SK-N-SH treated with all-trans-retinoic acid at 6 μM for 48 hours (cell line): ENCODE data around the gene RPL28.
A peak's percentile ranks its signal among the peaks of the same experiment; 100 is the strongest.

Source experiments
- ATAC-seq: fragments of 200-7000 bp; cut with Tn5 transposase; 3 replicates; pipeline ENCODE4 v1.9.1; 2020; ENCODE audit warnings: mild to moderate bottlenecking, moderate library complexity
- ARNTL ChIP-seq: fragments of 450-650 bp; formaldehyde crosslinking; IDR thresholded peaks from 2 replicates; pipeline ENCODE4 v1.5.0; 2020; ENCODE audit warnings: low read depth, mild to moderate bottlenecking, moderate library complexity, borderline replicate concordance
- BACH2 ChIP-seq: fragments of 250-450 bp; sonication (Bioruptor Pico); IDR thresholded peaks from 2 replicates; pipeline ENCODE4 v1.9.0; 2021; ENCODE audit warnings: mild to moderate bottlenecking, borderline replicate concordance
- CSDC2 ChIP-seq: fragments of 250-450 bp; sonication (Bioruptor Pico); IDR thresholded peaks from 2 replicates; pipeline ENCODE4 v1.5.0; 2020; ENCODE audit warnings: mild to moderate bottlenecking, moderate library complexity
- ESRRG ChIP-seq: fragments of 250-450 bp; sonication (Bioruptor Pico); IDR thresholded peaks from 2 replicates; pipeline ENCODE4 v1.6.1; 2021; ENCODE audit warnings: mild to moderate bottlenecking
- GLIS3 ChIP-seq: fragments of 250-450 bp; sonication (Bioruptor Pico); IDR thresholded peaks from 2 replicates; pipeline ENCODE4 v1.5.0; 2020; ENCODE audit warnings: mild to moderate bottlenecking, moderate library complexity
- ISL1 ChIP-seq: fragments of 250-450 bp; sonication (Bioruptor Pico); IDR thresholded peaks from 2 replicates; pipeline ENCODE4 v2.1.2; 2022; ENCODE audit warnings: mild to moderate bottlenecking, moderate library complexity
- PPARA ChIP-seq: fragments of 250-450 bp; sonication (Bioruptor Pico); IDR thresholded peaks from 2 replicates; pipeline ENCODE4 v1.5.0; 2020; ENCODE audit warnings: mild to moderate bottlenecking, borderline replicate concordance
- RARB ChIP-seq: fragments of 250-450 bp; sonication (Bioruptor Pico); IDR thresholded peaks from 2 replicates; pipeline ENCODE4 v1.8.0; 2021; ENCODE audit warnings: mild to moderate bottlenecking, moderate library complexity
- SNAI2 ChIP-seq: fragments of 250-450 bp; sonication (Bioruptor Pico); IDR thresholded peaks from 2 replicates; pipeline ENCODE4 v1.5.0; 2020; ENCODE audit warnings: mild to moderate bottlenecking, moderate library complexity
- TCF4 ChIP-seq: fragments of 250-450 bp; sonication (Bioruptor Pico); IDR thresholded peaks from 2 replicates; pipeline ENCODE4 v1.8.0; 2021; ENCODE audit warnings: mild to moderate bottlenecking, moderate library complexity, borderline replicate concordance
- TOX ChIP-seq: fragments of 250-450 bp; sonication (Bioruptor Pico); IDR thresholded peaks from 2 replicates; pipeline ENCODE4 v1.8.0; 2021; ENCODE audit warnings: mild to moderate bottlenecking, moderate library complexity, borderline replicate concordance
- ZC3H10 ChIP-seq: fragments of 250-450 bp; sonication (Bioruptor Pico); IDR thresholded peaks from 2 replicates; pipeline ENCODE4 v1.5.1; 2021; ENCODE audit warnings: mild to moderate bottlenecking, moderate library complexity
- ZFP3 ChIP-seq: fragments of 250-450 bp; sonication (Bioruptor Pico); IDR thresholded peaks from 2 replicates; pipeline ENCODE4 v1.5.0; 2020; ENCODE audit warnings: mild to moderate bottlenecking, moderate library complexity
- ZFP30 ChIP-seq: fragments of 450-650 bp; formaldehyde crosslinking; IDR thresholded peaks from 2 replicates; pipeline ENCODE4 v1.5.0; 2022; ENCODE audit warnings: mild to moderate bottlenecking, moderate library complexity
- ZNF565 ChIP-seq: fragments of 450-650 bp; formaldehyde crosslinking; conservative IDR thresholded peaks from 2 replicates; pipeline ENCODE4 v1.5.0; 2020; ENCODE audit warnings: low read depth, mild to moderate bottlenecking, moderate library complexity
- ZNF70 ChIP-seq: fragments of 450-650 bp; formaldehyde crosslinking; IDR thresholded peaks from 2 replicates; pipeline ENCODE4 v1.5.0; 2020; ENCODE audit warnings: mild to moderate bottlenecking, moderate library complexity
- ZNF8 ChIP-seq: fragments of 450-650 bp; formaldehyde crosslinking; IDR thresholded peaks from 2 replicates; pipeline ENCODE4 v1.5.0; 2020; ENCODE audit warnings: mild to moderate bottlenecking, moderate library complexity
- TF ChIP-seq, protein P1 (sequence below): fragments of 250-450 bp; sonication (Bioruptor Pico); IDR thresholded peaks from 2 replicates; pipeline ENCODE4 v1.5.1; 2020; ENCODE audit warnings: low read depth, mild to moderate bottlenecking, moderate library complexity
- TF ChIP-seq, protein P2 (sequence below): fragments of 250-450 bp; sonication (Bioruptor Pico); IDR thresholded peaks from 2 replicates; pipeline ENCODE4 v1.5.0; 2020; ENCODE audit warnings: mild to moderate bottlenecking, moderate library complexity
- TF ChIP-seq, protein P3 (sequence below): fragments of 250-450 bp; sonication (Bioruptor Pico); IDR thresholded peaks from 2 replicates; pipeline ENCODE4 v1.8.0; 2021; ENCODE audit warnings: low read depth, mild to moderate bottlenecking, moderate library complexity, borderline replicate concordance
- TF ChIP-seq, protein P4 (sequence below): fragments of 250-450 bp; sonication (Bioruptor Pico); IDR thresholded peaks from 2 replicates; pipeline ENCODE4 v1.5.1; 2021; ENCODE audit warnings: mild to moderate bottlenecking, moderate library complexity

Gene RPL28

DNA sequence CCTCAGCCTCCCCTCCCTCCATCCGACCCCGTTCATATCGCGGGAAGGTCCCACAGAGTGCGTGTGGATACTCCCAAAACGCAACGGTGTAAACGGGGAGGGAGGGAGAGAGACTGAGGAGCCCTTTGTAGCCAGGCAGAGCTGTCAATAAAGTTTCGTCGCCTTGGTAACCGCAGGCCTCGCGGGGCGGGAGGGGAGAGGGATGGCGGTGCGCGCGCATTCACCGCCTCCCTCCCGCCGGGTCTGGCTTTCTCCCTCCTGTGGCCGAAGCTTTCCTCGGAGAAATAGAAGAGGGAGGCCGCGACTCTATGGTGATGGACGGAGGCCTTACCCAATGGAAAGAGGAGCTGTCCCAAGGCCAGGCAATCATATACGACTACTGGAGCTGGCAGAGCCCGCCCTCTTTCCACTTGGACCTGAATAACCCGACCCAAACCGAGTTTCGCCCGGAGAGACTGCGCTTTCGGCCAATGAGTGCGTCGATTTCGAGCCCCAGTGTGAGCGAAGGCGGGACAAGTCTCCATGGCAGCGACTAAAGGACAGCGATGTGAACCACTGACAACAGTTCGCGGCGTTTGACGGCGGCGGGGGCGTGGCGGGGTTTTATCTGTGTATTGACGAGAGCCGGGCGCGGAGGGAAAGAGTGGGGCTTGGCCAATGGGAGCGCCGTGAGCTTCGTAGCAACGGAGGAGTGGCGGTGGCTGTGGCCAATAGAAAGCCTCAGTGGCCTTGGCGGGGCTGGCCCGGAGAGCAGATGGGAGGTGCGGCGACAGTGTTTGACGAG lies 46.4 kb upstream of the RPL28 start, which contains the start of gene KMT5C:
Gene KMT5C (plus strand): TSS at position 772 of the 784 bp plus-strand sequence. CDS start 2,061 bp downstream, outside the sequence.
- TF ChIP-seq ESRRG (CRISPR knock-in tag) (no peak), ZNF8 (no peak), BACH2 (CRISPR knock-in tag) (no peak), ZFP30 (no peak), ZNF70 (CRISPR knock-in tag) (no peak), TCF4 (CRISPR knock-in tag) (no peak), RARB (CRISPR knock-in tag) (no peak), ZC3H10 (CRISPR knock-in tag) (no peak), TOX (CRISPR knock-in tag) (no peak), ZFP3 (CRISPR knock-in tag) (no peak)
- TF ChIP-seq, protein P1, sequence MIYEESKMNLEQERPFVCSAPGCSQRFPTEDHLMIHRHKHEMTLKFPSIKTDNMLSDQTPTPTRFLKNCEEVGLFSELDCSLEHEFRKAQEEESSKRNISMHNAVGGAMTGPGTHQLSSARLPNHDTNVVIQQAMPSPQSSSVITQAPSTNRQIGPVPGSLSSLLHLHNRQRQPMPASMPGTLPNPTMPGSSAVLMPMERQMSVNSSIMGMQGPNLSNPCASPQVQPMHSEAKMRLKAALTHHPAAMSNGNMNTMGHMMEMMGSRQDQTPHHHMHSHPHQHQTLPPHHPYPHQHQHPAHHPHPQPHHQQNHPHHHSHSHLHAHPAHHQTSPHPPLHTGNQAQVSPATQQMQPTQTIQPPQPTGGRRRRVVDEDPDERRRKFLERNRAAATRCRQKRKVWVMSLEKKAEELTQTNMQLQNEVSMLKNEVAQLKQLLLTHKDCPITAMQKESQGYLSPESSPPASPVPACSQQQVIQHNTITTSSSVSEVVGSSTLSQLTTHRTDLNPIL (CRISPR knock-in tag): no peak
- TF ChIP-seq, all 23 proteins: peak for 0
- peak; percentile 92 for ATAC-seq

DNA sequence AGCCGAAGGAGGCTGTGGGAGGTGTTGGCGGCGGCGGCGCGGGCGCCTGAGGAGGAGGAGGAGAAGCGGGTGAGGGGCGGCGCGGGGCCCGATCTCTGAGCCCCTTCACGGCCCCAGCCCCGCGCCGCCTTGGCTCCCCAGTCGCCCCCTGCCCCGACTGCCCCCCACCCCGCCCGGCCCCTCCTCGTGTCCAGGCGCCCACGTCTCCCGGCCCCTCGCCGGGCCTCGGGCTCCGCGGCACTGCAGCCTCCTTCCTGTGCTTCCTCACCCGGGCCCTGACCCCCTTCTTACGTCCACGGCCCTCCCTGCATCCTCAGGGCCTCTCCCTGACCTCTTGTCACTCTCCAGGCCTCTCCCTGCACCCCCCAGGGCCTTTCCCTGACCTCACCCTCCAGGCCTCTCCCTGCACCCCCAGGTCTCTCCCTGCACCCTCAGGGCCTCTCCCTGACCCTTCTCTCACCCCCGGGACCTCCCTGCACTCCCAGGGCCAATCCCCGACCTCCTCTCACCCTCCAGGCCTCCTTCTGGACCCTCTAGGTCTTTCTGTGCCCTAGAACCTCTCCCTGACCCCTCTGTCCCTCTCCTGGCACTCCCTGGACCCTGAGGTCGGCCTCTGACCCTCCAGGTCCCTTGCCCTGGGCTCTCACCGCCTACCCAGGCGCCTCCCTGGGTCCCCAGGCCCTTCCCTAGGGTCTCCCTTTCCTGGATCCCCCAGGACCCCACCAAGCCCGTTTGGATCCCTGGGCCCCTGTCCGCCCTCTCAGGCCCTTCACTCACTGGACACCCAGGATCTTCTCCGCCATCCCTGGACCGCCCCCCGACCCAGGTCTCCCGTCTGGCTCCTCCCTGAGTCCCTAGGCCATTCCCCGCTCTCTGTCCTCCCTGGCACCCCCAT lies 45.6 kb upstream of the RPL28 start:
- ATAC-seq: no peak
- TF ChIP-seq GLIS3: no peak
- TF ChIP-seq ZNF70 (CRISPR knock-in tag): no peak
- TF ChIP-seq ESRRG (CRISPR knock-in tag): no peak
- no peak for TF ChIP-seq ZNF8
- no peak for TF ChIP-seq ZFP3 (CRISPR knock-in tag)
- TF ChIP-seq, protein P2, sequence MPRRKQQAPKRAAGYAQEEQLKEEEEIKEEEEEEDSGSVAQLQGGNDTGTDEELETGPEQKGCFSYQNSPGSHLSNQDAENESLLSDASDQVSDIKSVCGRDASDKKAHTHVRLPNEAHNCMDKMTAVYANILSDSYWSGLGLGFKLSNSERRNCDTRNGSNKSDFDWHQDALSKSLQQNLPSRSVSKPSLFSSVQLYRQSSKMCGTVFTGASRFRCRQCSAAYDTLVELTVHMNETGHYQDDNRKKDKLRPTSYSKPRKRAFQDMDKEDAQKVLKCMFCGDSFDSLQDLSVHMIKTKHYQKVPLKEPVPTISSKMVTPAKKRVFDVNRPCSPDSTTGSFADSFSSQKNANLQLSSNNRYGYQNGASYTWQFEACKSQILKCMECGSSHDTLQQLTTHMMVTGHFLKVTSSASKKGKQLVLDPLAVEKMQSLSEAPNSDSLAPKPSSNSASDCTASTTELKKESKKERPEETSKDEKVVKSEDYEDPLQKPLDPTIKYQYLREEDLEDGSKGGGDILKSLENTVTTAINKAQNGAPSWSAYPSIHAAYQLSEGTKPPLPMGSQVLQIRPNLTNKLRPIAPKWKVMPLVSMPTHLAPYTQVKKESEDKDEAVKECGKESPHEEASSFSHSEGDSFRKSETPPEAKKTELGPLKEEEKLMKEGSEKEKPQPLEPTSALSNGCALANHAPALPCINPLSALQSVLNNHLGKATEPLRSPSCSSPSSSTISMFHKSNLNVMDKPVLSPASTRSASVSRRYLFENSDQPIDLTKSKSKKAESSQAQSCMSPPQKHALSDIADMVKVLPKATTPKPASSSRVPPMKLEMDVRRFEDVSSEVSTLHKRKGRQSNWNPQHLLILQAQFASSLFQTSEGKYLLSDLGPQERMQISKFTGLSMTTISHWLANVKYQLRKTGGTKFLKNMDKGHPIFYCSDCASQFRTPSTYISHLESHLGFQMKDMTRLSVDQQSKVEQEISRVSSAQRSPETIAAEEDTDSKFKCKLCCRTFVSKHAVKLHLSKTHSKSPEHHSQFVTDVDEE: no peak
- TF ChIP-seq SNAI2 (CRISPR knock-in tag): no peak
- TF ChIP-seq BACH2 (CRISPR knock-in tag): no peak
- no peak for TF ChIP-seq ZFP30
- TF ChIP-seq CSDC2 (CRISPR knock-in tag): no peak
- TF ChIP-seq TOX (CRISPR knock-in tag): no peak
- TF ChIP-seq ZNF565: no peak
- no peak for TF ChIP-seq TCF4 (CRISPR knock-in tag)
- no peak for TF ChIP-seq ARNTL (CRISPR knock-in tag)
- no peak for TF ChIP-seq RARB (CRISPR knock-in tag)
- TF ChIP-seq, protein P3, sequence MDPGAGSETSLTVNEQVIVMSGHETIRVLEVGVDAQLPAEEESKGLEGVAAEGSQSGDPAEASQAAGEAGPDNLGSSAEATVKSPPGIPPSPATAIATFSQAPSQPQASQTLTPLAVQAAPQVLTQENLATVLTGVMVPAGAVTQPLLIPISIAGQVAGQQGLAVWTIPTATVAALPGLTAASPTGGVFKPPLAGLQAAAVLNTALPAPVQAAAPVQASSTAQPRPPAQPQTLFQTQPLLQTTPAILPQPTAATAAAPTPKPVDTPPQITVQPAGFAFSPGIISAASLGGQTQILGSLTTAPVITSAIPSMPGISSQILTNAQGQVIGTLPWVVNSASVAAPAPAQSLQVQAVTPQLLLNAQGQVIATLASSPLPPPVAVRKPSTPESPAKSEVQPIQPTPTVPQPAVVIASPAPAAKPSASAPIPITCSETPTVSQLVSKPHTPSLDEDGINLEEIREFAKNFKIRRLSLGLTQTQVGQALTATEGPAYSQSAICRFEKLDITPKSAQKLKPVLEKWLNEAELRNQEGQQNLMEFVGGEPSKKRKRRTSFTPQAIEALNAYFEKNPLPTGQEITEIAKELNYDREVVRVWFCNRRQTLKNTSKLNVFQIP: no peak
- TF ChIP-seq, protein P1 (CRISPR knock-in tag): no peak
- TF ChIP-seq, all 23 proteins: peak for 0

DNA sequence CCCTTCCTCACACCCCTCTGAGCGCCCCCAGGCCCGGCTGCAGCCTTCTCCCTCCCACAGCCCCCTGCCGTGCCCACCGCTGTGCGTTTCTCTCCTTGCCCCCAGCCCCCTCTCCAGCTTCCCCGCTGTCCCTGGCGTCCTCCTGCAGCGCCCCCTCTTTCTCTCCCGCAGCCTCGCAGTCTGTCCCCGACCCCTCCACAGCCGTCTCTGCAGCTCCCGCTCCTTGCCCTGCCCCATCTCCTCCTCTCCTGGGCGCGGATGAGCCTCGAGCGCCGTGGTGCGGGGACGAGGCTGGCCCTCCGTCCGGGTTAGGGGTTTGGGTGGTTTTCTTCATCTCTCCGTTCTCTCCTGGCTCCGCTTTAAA lies 45.0 kb upstream of the RPL28 start:
- no peak for ATAC-seq
- TF ChIP-seq CSDC2 (CRISPR knock-in tag) (no peak), ZFP30 (no peak), ARNTL (CRISPR knock-in tag) (no peak), ZC3H10 (CRISPR knock-in tag) (no peak), TCF4 (CRISPR knock-in tag) (no peak), ZNF70 (CRISPR knock-in tag) (no peak), ISL1 (CRISPR knock-in tag) (no peak), ESRRG (CRISPR knock-in tag) (no peak), GLIS3 (no peak), TOX (CRISPR knock-in tag) (no peak), PPARA (CRISPR knock-in tag) (no peak)
- TF ChIP-seq, protein P2: no peak
- TF ChIP-seq, protein P1 (CRISPR knock-in tag): no peak
- TF ChIP-seq, protein P4, sequence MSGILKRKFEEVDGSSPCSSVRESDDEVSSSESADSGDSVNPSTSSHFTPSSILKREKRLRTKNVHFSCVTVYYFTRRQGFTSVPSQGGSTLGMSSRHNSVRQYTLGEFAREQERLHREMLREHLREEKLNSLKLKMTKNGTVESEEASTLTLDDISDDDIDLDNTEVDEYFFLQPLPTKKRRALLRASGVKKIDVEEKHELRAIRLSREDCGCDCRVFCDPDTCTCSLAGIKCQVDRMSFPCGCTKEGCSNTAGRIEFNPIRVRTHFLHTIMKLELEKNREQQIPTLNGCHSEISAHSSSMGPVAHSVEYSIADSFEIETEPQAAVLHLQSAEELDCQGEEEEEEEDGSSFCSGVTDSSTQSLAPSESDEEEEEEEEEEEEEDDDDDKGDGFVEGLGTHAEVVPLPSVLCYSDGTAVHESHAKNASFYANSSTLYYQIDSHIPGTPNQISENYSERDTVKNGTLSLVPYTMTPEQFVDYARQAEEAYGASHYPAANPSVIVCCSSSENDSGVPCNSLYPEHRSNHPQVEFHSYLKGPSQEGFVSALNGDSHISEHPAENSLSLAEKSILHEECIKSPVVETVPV: no peak
